HepG2 (cell line): Measurements from ENCODE around the gene CFAP61. TPM values are rescaled to one million over a fixed set of nuclear protein-coding genes. Genes with fewer than 3 reads are reported as not detected.

Experiments
- CC2D1A ChIP-seq: sonication (generic); formaldehyde crosslinking; IDR thresholded peaks from 2 replicates; pipeline ENCODE4 v1.8.1; 2023; ENCODE audit warnings: mild to moderate bottlenecking, missing genetic modification reagents
- ETV5 ChIP-seq: IDR thresholded peaks from 2 replicates; pipeline ENCODE4 v1.6.1; 2018; ENCODE audit warnings: missing biosample characterization, missing genetic modification reagents, inconsistent platforms, borderline replicate concordance
- FOSL2 ChIP-seq: sonication (generic); formaldehyde crosslinking; IDR thresholded peaks from 2 replicates; pipeline ENCODE4 v1.4.0; 2020; ENCODE audit warnings: missing genetic modification reagents
- IKZF1 ChIP-seq: fragments of 450-650 bp; IDR thresholded peaks from 2 replicates; pipeline ENCODE4 v1.7.1; 2016
- MED8 ChIP-seq: sonication (generic); formaldehyde crosslinking; IDR thresholded peaks from 2 replicates; pipeline ENCODE4 v1.8.1; 2023; ENCODE audit warnings: mild to moderate bottlenecking, missing genetic modification reagents; ENCODE audit not compliant: insufficient replicate concordance
- MXD4 ChIP-seq: IDR thresholded peaks from 2 replicates; pipeline ENCODE4 v1.6.1; 2016; ENCODE audit warnings: mild to moderate bottlenecking, missing biosample characterization, missing genetic modification reagents
- POLR2AphosphoS5 ChIP-seq: IDR thresholded peaks from 2 replicates; pipeline ENCODE4 v1.6.1; 2012; ENCODE audit warnings: low read depth, low read length
- RXRB ChIP-seq: IDR thresholded peaks from 2 replicates; pipeline ENCODE4 v1.6.1; 2016; ENCODE audit warnings: borderline replicate concordance, missing genetic modification reagents, missing compliant biosample characterization
- SIX1 ChIP-seq: sonication (generic); formaldehyde crosslinking; IDR thresholded peaks from 2 replicates; pipeline ENCODE4 v1.4.0; 2020; ENCODE audit warnings: missing genetic modification reagents, borderline replicate concordance
- SRSF9 ChIP-seq: fragments of 200-400 bp; formaldehyde crosslinking; IDR thresholded peaks from 2 replicates; pipeline ENCODE4 v1.6.1; 2018; ENCODE audit warnings: borderline replicate concordance, mild to moderate bottlenecking, low read depth, low read length; ENCODE audit not compliant: insufficient read depth, poor library complexity, severe bottlenecking
- TRIM24 ChIP-seq: sonication (generic); formaldehyde crosslinking; IDR thresholded peaks from 2 replicates; pipeline ENCODE4 v1.8.0; 2022; ENCODE audit warnings: mild to moderate bottlenecking, missing genetic modification reagents
- ZC3H13 ChIP-seq: sonication (generic); formaldehyde crosslinking; IDR thresholded peaks from 2 replicates; pipeline ENCODE4 v1.8.1; 2023; ENCODE audit warnings: mild to moderate bottlenecking, missing genetic modification reagents, moderate library complexity
- ZKSCAN1 ChIP-seq: fragments of 150-350 bp; IDR thresholded peaks from 2 replicates; pipeline ENCODE4 v1.6.1; 2014; ENCODE audit warnings: low read length
- ZMAT3 ChIP-seq: sonication (generic); formaldehyde crosslinking; conservative IDR thresholded peaks from 2 replicates; pipeline ENCODE4 v1.7.0; 2021; ENCODE audit warnings: missing genetic modification reagents
- ZNF230 ChIP-seq: sonication (generic); formaldehyde crosslinking; IDR thresholded peaks from 2 replicates; pipeline ENCODE4 v1.4.0; 2020; ENCODE audit warnings: mild to moderate bottlenecking, missing genetic modification reagents
- ZNF263 ChIP-seq: sonication (generic); formaldehyde crosslinking; IDR thresholded peaks from 2 replicates; pipeline ENCODE4 v1.4.0; 2020; ENCODE audit warnings: missing genetic modification reagents
- ZNF446 ChIP-seq: sonication (generic); formaldehyde crosslinking; IDR thresholded peaks from 2 replicates; pipeline ENCODE4 v1.5.0; 2020; ENCODE audit warnings: mild to moderate bottlenecking, missing genetic modification reagents
- ZSCAN22 ChIP-seq: sonication (generic); formaldehyde crosslinking; IDR thresholded peaks from 2 replicates; pipeline ENCODE4 v1.4.0; 2020; ENCODE audit warnings: mild to moderate bottlenecking, missing genetic modification reagents
- ZSCAN9 ChIP-seq: IDR thresholded peaks from 2 replicates; pipeline ENCODE4 v1.6.1; 2016; ENCODE audit warnings: borderline replicate concordance
- polyA plus RNA-seq, 8 experiments: library from polyadenylated mRNA; depleted of rRNA in 3 of 8; stranded (reverse) in 7 of 8; unstranded in 1 of 8; fragments of >200 nt; fragmentation: Illumina TruSeq in 4 of 8; extraction: Trizol in 4 of 8; gene quantifications; 2 replicates each; pipeline versions ENCODE4 v1.2.1 to v1.2.3, GENCODE V29; 2011 to 2016; ENCODE audit warnings: low read depth in 4 of 8, missing spikeins in 1 of 8, mixed read lengths in 1 of 8; ENCODE audit not compliant: insufficient read depth in 1 of 8
- total RNA-seq, 5 experiments: library from RNA; depleted of rRNA; stranded (reverse); fragments of >200 nt; fragmentation: Illumina TruSeq; extraction: Trizol; gene quantifications; 2 replicates each; pipeline ENCODE4 v1.2.3, GENCODE V29; 2016; ENCODE audit warnings: low read depth in 1 of 5
- TF ChIP-seq, protein P1 (sequence below): sonication (generic); formaldehyde crosslinking; IDR thresholded peaks from 2 replicates; pipeline ENCODE4 v1.5.0; 2020; ENCODE audit warnings: missing genetic modification reagents, mild to moderate bottlenecking, borderline replicate concordance
- TF ChIP-seq, protein P2 (sequence below): sonication (generic); formaldehyde crosslinking; IDR thresholded peaks from 2 replicates; pipeline ENCODE4 v1.5.0; 2020; ENCODE audit warnings: mild to moderate bottlenecking, missing genetic modification reagents
- TF ChIP-seq, protein P3 (sequence below): sonication (generic); formaldehyde crosslinking; IDR thresholded peaks from 2 replicates; pipeline ENCODE4 v1.4.0; 2020; ENCODE audit warnings: missing genetic modification reagents; ENCODE audit errors: not compliant biosample characterization
- TF ChIP-seq, protein P4 (sequence below): sonication (generic); formaldehyde crosslinking; IDR thresholded peaks from 2 replicates; pipeline ENCODE4 v1.5.0; 2020; ENCODE audit warnings: missing genetic modification reagents
- TF ChIP-seq, protein P5 (sequence below): sonication (generic); formaldehyde crosslinking; IDR thresholded peaks from 2 replicates; pipeline ENCODE4 v1.4.0; 2020; ENCODE audit warnings: missing genetic modification reagents, low read depth, mild to moderate bottlenecking, borderline replicate concordance
- TF ChIP-seq, protein P6 (sequence below): IDR thresholded peaks from 2 replicates; pipeline ENCODE4 v1.6.1; 2012; ENCODE audit warnings: inconsistent platforms
- TF ChIP-seq, protein P7 (sequence below): sonication (generic); formaldehyde crosslinking; IDR thresholded peaks from 2 replicates; pipeline ENCODE4 v1.4.0; 2020; ENCODE audit warnings: missing genetic modification reagents

CFAP61 gene
- total and polyA plus RNA-seq, 2 of the 13 experiments (the other 11 are each of a cell fraction or from before 2014, with no cell fraction given): 0.27 TPM; not detected in 1

DNA sequence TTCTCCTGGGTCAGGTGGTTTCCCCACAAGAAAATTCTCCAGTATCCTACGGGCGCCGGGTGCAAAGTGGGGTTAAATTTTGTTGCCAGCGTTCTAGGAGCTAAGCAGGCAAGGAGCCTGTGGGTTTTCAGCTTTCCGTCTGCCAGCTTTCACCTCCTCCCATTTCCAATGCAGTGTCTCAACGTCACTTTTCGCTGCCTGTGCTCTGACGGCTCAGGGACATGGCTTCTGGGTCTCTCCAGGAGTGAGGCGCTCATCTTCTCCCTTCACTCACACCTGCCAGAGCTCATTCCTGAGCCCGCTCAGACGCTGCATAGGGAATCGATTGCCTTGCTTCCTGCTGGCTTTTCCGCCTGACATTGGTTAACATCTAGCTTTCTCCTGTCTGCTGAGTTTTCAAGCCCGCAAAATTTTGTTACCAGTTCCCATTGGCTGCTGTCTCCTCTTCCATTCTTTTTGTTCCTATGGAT, 42.5 kb upstream of the CFAP61 start (continued):
- TF ChIP-seq ZNF263 (CRISPR knock-in tag): no peak
- TF ChIP-seq, protein P1, sequence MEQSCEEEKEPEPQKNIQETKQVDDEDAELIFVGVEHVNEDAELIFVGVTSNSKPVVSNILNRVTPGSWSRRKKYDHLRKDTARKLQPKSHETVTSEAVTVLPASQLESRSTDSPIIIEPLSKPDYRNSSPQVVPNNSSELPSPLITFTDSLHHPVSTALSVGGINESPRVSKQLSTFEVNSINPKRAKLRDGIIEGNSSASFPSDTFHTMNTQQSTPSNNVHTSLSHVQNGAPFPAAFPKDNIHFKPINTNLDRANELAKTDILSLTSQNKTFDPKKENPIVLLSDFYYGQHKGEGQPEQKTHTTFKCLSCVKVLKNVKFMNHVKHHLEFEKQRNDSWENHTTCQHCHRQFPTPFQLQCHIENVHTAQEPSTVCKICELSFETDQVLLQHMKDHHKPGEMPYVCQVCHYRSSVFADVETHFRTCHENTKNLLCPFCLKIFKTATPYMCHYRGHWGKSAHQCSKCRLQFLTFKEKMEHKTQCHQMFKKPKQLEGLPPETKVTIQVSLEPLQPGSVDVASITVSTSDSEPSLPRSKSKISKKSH: no peak
- TF ChIP-seq ZSCAN22: no peak
- TF ChIP-seq TRIM24 (CRISPR knock-in tag): no peak
- 0 out of 2 replicates have a peak, but pooled peaks have one; percentile 49 for TF ChIP-seq RXRB
- TF ChIP-seq ZC3H13 (CRISPR knock-in tag): no peak
- TF ChIP-seq, protein P2, sequence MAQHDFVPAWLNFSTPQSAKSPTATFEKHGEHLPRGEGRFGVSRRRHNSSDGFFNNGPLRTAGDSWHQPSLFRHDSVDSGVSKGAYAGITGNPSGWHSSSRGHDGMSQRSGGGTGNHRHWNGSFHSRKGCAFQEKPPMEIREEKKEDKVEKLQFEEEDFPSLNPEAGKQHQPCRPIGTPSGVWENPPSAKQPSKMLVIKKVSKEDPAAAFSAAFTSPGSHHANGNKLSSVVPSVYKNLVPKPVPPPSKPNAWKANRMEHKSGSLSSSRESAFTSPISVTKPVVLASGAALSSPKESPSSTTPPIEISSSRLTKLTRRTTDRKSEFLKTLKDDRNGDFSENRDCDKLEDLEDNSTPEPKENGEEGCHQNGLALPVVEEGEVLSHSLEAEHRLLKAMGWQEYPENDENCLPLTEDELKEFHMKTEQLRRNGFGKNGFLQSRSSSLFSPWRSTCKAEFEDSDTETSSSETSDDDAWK (CRISPR knock-in tag): no peak
- TF ChIP-seq SIX1 (CRISPR knock-in tag): no peak
- TF ChIP-seq, protein P3, sequence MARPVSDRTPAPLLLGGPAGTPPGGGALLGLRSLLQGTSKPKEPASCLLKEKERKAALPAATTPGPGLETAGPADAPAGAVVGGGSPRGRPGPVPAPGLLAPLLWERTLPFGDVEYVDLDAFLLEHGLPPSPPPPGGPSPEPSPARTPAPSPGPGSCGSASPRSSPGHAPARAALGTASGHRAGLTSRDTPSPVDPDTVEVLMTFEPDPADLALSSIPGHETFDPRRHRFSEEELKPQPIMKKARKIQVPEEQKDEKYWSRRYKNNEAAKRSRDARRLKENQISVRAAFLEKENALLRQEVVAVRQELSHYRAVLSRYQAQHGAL: no peak
- TF ChIP-seq, protein P4, sequence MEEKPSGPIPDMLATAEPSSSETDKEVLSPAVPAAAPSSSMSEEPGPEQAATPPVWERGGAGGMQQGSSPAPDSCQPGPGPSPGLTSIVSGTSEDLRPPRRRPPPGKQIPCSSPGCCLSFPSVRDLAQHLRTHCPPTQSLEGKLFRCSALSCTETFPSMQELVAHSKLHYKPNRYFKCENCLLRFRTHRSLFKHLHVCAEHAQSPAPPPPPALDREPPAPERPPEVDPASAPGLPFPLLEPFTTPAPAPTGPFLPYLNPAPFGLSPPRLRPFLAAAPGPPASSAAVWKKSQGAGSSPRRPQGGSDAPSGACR: no peak
- TF ChIP-seq CC2D1A (CRISPR knock-in tag): no peak
- 0 out of 2 replicates have a peak, but pooled peaks have one; percentile 6 for TF ChIP-seq FOSL2 (CRISPR knock-in tag)
- TF ChIP-seq ZSCAN9 (CRISPR knock-in tag): no peak
- no peak for TF ChIP-seq SRSF9
- peak; percentile 41; the same call in 1 of the 2 replicates for TF ChIP-seq ZMAT3 (CRISPR knock-in tag)
- no peak for TF ChIP-seq MXD4 (CRISPR knock-in tag)
- no peak for TF ChIP-seq MED8 (CRISPR knock-in tag)
- TF ChIP-seq ZNF446 (CRISPR knock-in tag): no peak
- no peak for TF ChIP-seq ZKSCAN1
- peak; percentile 76; the same call in 1 of the 2 replicates for TF ChIP-seq ETV5 (CRISPR knock-in tag)
- TF ChIP-seq, protein P5, sequence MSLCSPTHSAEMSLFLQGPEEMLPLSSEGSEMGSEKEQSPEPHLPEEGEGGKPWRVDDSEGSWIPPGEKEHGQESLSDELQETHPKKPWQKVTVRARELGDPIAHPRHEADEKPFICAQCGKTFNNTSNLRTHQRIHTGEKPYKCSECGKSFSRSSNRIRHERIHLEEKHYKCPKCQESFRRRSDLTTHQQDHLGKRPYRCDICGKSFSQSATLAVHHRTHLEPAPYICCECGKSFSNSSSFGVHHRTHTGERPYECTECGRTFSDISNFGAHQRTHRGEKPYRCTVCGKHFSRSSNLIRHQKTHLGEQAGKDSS (CRISPR knock-in tag): no peak; the same call in 1 of the 2 replicates
- TF ChIP-seq POLR2AphosphoS5: no peak
- no peak for TF ChIP-seq ZNF230 (CRISPR knock-in tag)
- TF ChIP-seq, protein P6, sequence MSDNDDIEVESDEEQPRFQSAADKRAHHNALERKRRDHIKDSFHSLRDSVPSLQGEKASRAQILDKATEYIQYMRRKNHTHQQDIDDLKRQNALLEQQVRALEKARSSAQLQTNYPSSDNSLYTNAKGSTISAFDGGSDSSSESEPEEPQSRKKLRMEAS: no peak
- TF ChIP-seq, protein P7, sequence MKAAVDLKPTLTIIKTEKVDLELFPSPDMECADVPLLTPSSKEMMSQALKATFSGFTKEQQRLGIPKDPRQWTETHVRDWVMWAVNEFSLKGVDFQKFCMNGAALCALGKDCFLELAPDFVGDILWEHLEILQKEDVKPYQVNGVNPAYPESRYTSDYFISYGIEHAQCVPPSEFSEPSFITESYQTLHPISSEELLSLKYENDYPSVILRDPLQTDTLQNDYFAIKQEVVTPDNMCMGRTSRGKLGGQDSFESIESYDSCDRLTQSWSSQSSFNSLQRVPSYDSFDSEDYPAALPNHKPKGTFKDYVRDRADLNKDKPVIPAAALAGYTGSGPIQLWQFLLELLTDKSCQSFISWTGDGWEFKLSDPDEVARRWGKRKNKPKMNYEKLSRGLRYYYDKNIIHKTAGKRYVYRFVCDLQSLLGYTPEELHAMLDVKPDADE: no peak
- TF ChIP-seq IKZF1: no peak
